Hematopoietic multipotent progenitor cell treated with erythropoietin and hydrocortisone succinate and interleukin-3 and kit ligand, for 17 days (in vitro differentiated cells): ENCODE measurements around the gene RBBP6.

Experiments used
- DNase-seq: peaks from one replicate; pipeline ENCODE4 v3.0.0-alpha.2; 2015; ENCODE audit warnings: low spot score

RBBP6 gene

GRCh38 chr16:24524855-24525677, 14.3 kb upstream of the RBBP6 start:
- DNase-seq, result no peak

GRCh38 chr16:24525970-24526559, 13.3 kb upstream of the RBBP6 start:
- no peak for DNase-seq

GRCh38 chr16:24526701-24527495, 12.5 kb upstream of the RBBP6 start:
- no peak for DNase-seq

- DNase-seq, result no peak
Observed at GRCh38 chr16:24531166-24531565, 8.2 kb upstream of the RBBP6 start.

GRCh38 chr16:24534620-24535019, 4.7 kb upstream of the RBBP6 start:
- DNase-seq, result no peak

GRCh38 chr16:24535827-24536226, 3.5 kb upstream of the RBBP6 start:
- no peak for DNase-seq

- no peak for DNase-seq
Observed at GRCh38 chr16:24536671-24537070, 2.7 kb upstream of the RBBP6 start.

GRCh38 chr16:24537474-24538337, 1.7 kb upstream of the RBBP6 start:
- DNase-seq, result no peak

- DNase-seq, result peak; percentile 82
Observed at GRCh38 chr16:24538756-24539294, 541 bp upstream of the RBBP6 start.

GRCh38 chr16:24539850-24540601, 660 bp downstream of the RBBP6 start:
- no peak for DNase-seq

- peak; percentile 61 for DNase-seq
Observed at GRCh38 chr16:24540602-24541210, 1.3 kb downstream of the RBBP6 start.

GRCh38 chr16:24541233-24541933, 2.0 kb downstream of the RBBP6 start:
- peak; percentile 51 for DNase-seq

GRCh38 chr16:24543949-24544348, 4.6 kb downstream of the RBBP6 start:
- DNase-seq, result no peak

- no peak for DNase-seq
Observed at GRCh38 chr16:24544640-24545039, 5.3 kb downstream of the RBBP6 start.

- no peak for DNase-seq
Observed at GRCh38 chr16:24550295-24550694, 10.9 kb downstream of the RBBP6 start.

GRCh38 chr16:24552705-24553246, 13.4 kb downstream of the RBBP6 start:
- no peak for DNase-seq

- no peak for DNase-seq
Observed at GRCh38 chr16:24553983-24554382, 14.6 kb downstream of the RBBP6 start.

- DNase-seq, result no peak
Observed at GRCh38 chr16:24555346-24555872, 16.0 kb downstream of the RBBP6 start.

- no peak for DNase-seq
Observed at GRCh38 chr16:24562811-24563210, 23.4 kb downstream of the RBBP6 start.
